Right lobe of liver (tissue), 6 donors: ENCODE measurements around the gene SNRNP35. TPM values are rescaled to one million over a fixed set of nuclear protein-coding genes. Genes with fewer than 3 reads are reported as not detected.

ENCODE experiments used
- ATAC-seq, 4 donors: fragments of 200-7000 bp; cut with Tn5 transposase; one replicate each; pipeline ENCODE4 v1.9.1; 2020; ENCODE audit warnings: mild to moderate bottlenecking in 4 of 4, moderate library complexity in 4 of 4
- DNase-seq, 3 donors: peaks; one replicate each; pipeline ENCODE4 v3.0.0-alpha.2; 2020
- H3K27ac ChIP-seq, 3 donors: fragments of 200-600 bp; one replicate each; pipeline ENCODE4 v1.8.0; 2022
- H3K27me3 ChIP-seq, 2 donors: fragments of 200-600 bp; one replicate each; pipeline ENCODE4 v1.8.0; 2022
- H3K36me3 ChIP-seq, 4 donors: fragments of 200-600 bp; sonication (generic) in 1 of 4; one replicate each; pipeline versions ENCODE4 v1.5.1 to v1.8.0; 2017 to 2022; ENCODE audit warnings: control low read depth in 1 of 4
- H3K4me1 ChIP-seq, 4 donors: fragments of 200-600 bp; sonication (generic) in 1 of 4; one replicate each; pipeline versions ENCODE4 v1.5.1 to v1.8.0; 2017 to 2022; ENCODE audit warnings: control low read depth in 1 of 4
- H3K4me3 ChIP-seq, 3 donors: fragments of 200-600 bp; one replicate each; pipeline ENCODE4 v1.8.0; 2022
- H3K9me3 ChIP-seq, 4 donors: fragments of 200-600 bp; sonication (generic) in 1 of 4; one replicate each; pipeline versions ENCODE4 v1.5.1 to v1.8.0; 2017 to 2022; ENCODE audit warnings: control low read depth in 1 of 4
- CTCF ChIP-seq, 4 donors: fragments of 200-600 bp in 3 of 4; fragments of 450-650 bp in 1 of 4; IDR thresholded peaks; one replicate each; pipeline versions ENCODE4 v1.5.1 to v1.8.0; 2016 to 2022; ENCODE audit warnings: antibody characterized with exemption in 4 of 4, mild to moderate bottlenecking in 2 of 4
- POLR2A ChIP-seq: fragments of 450-650 bp; IDR thresholded peaks from one replicate; pipeline ENCODE4 v1.6.1; 2017; ENCODE audit warnings: antibody characterized with exemption, mild to moderate bottlenecking
- WGBS: methylation state at CpG from one replicate; pipeline ENCODE4 v1.1.6; 2018; ENCODE audit warnings: low coverage, low lambda C conversion rate; ENCODE audit not compliant: insufficient coverage; ENCODE audit errors: missing lambda C conversion rate; 5-methylcytosine and 5-hydroxymethylcytosine counted together
- intact Hi-C, 2 donors: fragments of 100-400 bp; cut with DNase I; formaldehyde crosslinking; loops; one replicate each; pipeline versions ENCODE4 v1.11.2 to v1.14.1; 2022
- total RNA-seq, 6 experiments: library from RNA; depleted of rRNA in 2 of 6; stranded (reverse); fragments of >200 nt in 2 of 6; fragmentation: NEBNext Ultra II Directional in 3 of 6; extraction: Animal tissue kit (Norgen Biotek cat#: 25700) in 3 of 6; gene quantifications; one replicate each; pipeline versions ENCODE4 v1.1.0 to v1.2.4, GENCODE V29; 2016 to 2023
- donor health status: DM: no; HTN: yes; CAD: no.
- donor health status: DM: no; HTN: no; CAD: no.
- donor health status: DM: no; HTN: no; CAD: no.
- donor health status: DM: no; HTN: yes; CAD: no.
- donor health status: DM: no; HTN: yes; CAD: no.

The SNRNP35 gene
- total RNA-seq, 6 experiments from 2014 or later: 7.8 to 10.3 (median 9.5) TPM

GRCh38 chr12:123444092-123445026, 13.6 kb upstream of the SNRNP35 start:
- Histone ChIP-seq H3K36me3 (no peaks in the 10 kb centered on the region), H3K27ac (no peak overlapping the region), H3K27me3 (no peaks in the 10 kb centered on the region), H3K4me1 (peaks cover 0 to 6% (median 0%) of the 10 kb centered on the region in 4 donors), H3K9me3 (no peaks in the 10 kb centered on the region), H3K4me3 (no peak overlapping the region)
- ATAC-seq (no peak), DNase-seq (no peak)
- TF ChIP-seq POLR2A (no peak), CTCF (IDR thresholded peaks at IDR 0.05) (no peak)
- 68% methylated on average over 8 of the region's 8 CpGs for WGBS
- intact Hi-C loops: no loop called here

- H3K36me3 ChIP-seq: no peaks in the 10 kb centered on the region
- no peak for TF ChIP-seq POLR2A
- TF ChIP-seq CTCF (IDR thresholded peaks at IDR 0.05): no peak
- H3K27me3 ChIP-seq: no peaks in the 10 kb centered on the region
- ATAC-seq (peak in 3 of 4 donors; percentile 27 to 54 (median 37)), DNase-seq (no peak)
- 31% methylated on average over 12 of the region's 18 CpGs for WGBS
- H3K9me3 ChIP-seq: no peaks in the 10 kb centered on the region
- H3K4me1 ChIP-seq: peaks cover 0 to 6% (median 0%) of the 10 kb centered on the region in 4 donors
- intact Hi-C loops: no loop called here
- H3K4me3 ChIP-seq: no peak overlapping the region
- H3K27ac ChIP-seq: no peak overlapping the region
These were observed 12.3 kb upstream of the SNRNP35 start for GRCh38 chr12:123445388-123446332.

GRCh38 chr12:123446333-123446713, 11.6 kb upstream of the SNRNP35 start:
- intact Hi-C loops: no loop called here
- TF ChIP-seq CTCF (IDR thresholded peaks at IDR 0.05) (no peak), POLR2A (no peak)
- H3K27me3 ChIP-seq: no peaks in the 10 kb centered on the region
- no peaks in the 10 kb centered on the region for H3K36me3 ChIP-seq
- H3K9me3 ChIP-seq: no peaks in the 10 kb centered on the region
- no peak for ATAC-seq
- WGBS: 51% methylated on average over 3 of the region's 4 CpGs
- H3K27ac ChIP-seq: no peak overlapping the region
- H3K4me3 ChIP-seq: no peak overlapping the region
- H3K4me1 ChIP-seq: peaks cover 0 to 6% (median 0%) of the 10 kb centered on the region in 4 donors
- no peak for DNase-seq

- 86% methylated on average over 2 of the region's 2 CpGs for WGBS
- Histone ChIP-seq H3K27ac (peak overlapping the region in 1 of 3 donors; percentile 5), H3K4me3 (no peak overlapping the region), H3K36me3 (no peaks in the 10 kb centered on the region), H3K4me1 (peaks cover 0 to 6% (median 0%) of the 10 kb centered on the region in 4 donors), H3K9me3 (no peaks in the 10 kb centered on the region), H3K27me3 (no peaks in the 10 kb centered on the region)
- intact Hi-C loops: no loop called here
- ATAC-seq: peak in 3 of 4 donors; percentile 22 to 71 (median 22)
- TF ChIP-seq POLR2A (no peak), CTCF (IDR thresholded peaks at IDR 0.05) (no peak)
- no peak for DNase-seq
These were observed 8.6 kb upstream of the SNRNP35 start for GRCh38 chr12:123449249-123449733.
